ENCODE results near the gene TMUB1. TPM values are rescaled to one million over a fixed set of nuclear protein-coding genes. Genes with fewer than 3 reads are reported as not detected.

Gene TMUB1
- total RNA-seq, 1 experiment from 2014 or later = 45.4 TPM

DNA sequence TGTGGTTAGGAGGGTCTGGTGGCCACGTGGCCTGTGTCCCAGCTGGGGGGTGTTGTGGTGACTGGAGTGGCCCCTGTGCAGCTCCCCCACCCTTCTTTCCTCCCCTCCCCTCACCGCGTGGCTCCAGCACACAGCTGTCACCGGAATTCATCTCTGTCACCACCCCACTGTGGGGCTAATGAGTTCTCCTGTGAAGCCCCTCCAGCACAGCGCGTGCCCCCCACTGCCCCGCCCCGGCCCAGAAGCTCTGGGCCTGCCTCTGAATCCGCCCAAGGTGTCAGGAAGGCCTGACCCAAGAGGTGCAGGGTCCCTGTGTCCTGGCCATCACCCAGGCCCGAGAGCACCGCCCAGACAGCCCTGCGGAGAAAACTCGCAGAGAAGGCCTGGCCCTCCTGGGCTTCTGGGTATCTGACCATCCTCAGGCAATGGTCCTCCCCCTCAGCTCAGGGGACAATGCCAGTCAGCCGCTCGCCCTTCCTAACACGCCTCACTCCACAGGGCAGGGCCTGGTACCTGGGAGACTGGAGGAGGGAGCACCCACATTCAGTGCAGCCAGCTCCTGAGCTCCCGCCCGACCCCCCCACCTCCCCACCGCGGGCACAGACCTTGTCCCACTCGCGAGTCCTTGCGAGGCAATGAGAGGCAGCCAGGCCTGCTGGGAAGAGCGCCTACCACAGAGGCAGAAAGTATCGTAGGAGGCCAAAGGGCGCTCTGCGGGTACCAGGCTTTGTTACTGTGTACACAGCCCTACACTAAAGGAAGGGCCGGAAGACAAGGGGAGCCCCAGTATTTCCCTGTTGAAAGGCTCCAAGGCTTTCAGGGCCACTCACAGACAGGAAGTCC is 46.0 kb upstream of the TMUB1 start:
- Histone ChIP-seq H3K27ac (ENCODE audit: insufficient read length, low read depth, low read length) (no peak overlapping the region), H4K8ac (replicated peaks; ENCODE audit: insufficient read length, low read depth, low read length) (no peak overlapping the region), H2BK120ac (ENCODE audit: low read depth, low read length, poor library complexity, severe bottlenecking) (no peak overlapping the region), H2BK20ac (ENCODE audit: low read depth, low read length, poor library complexity, severe bottlenecking) (no peak overlapping the region), H3K4ac (ENCODE audit: low read depth, low read length) (no peak overlapping the region), H4K5ac (ENCODE audit: insufficient read length, low read depth, low read length) (no peak overlapping the region), H2BK5ac (ENCODE audit: insufficient read length, low read length) (no peak overlapping the region), H3K9me3 (ENCODE audit: control insufficient read depth, low read depth, low read length) (no peaks in the 10 kb centered on the region), H3K79me1 (ENCODE audit: insufficient read depth, low read depth, low read length, poor library complexity, severe bottlenecking) (no peaks in the 10 kb centered on the region), H2BK15ac (ENCODE audit: low read depth, low read length) (no peak overlapping the region), H3K23ac (ENCODE audit: insufficient read length, low read depth, low read length) (no peak overlapping the region), H3K18ac (ENCODE audit: insufficient read length, low read depth, low read length) (no peak overlapping the region), H2AFZ (ENCODE audit: low read length) (no peak overlapping the region), H3K9ac (ENCODE audit: extremely low read depth, insufficient read length, low read length) (no peak overlapping the region), H3T11ph (ENCODE audit: low read length) (no peak overlapping the region), H3K4me1 (ENCODE audit: insufficient read depth, low read length) (peaks cover 3% of the 10 kb centered on the region; the same call in 1 of the 2 replicates), H3K4me2 (ENCODE audit: insufficient read depth, insufficient read length, low read length) (no peak overlapping the region), H3K27me3 (ENCODE audit: insufficient read depth, low read length) (no peaks in the 10 kb centered on the region), H3K23me2 (ENCODE audit: insufficient read length, low read depth, low read length, poor library complexity, severe bottlenecking) (peaks cover 10% of the 10 kb centered on the region), H2AK5ac (ENCODE audit: insufficient read length, low read length) (no peak overlapping the region), H4K20me1 (ENCODE audit: control insufficient read depth, insufficient read depth, insufficient read length) (no peaks in the 10 kb centered on the region), H3K14ac (ENCODE audit: insufficient read depth, low read length) (no peak overlapping the region), H2BK12ac (ENCODE audit: insufficient read length, low read depth, low read length) (no peak overlapping the region), H3K56ac (ENCODE audit: insufficient read length, low read depth, low read length) (no peak overlapping the region), H3K79me2 (ENCODE audit: insufficient read depth, low read length) (no peaks in the 10 kb centered on the region), H4K91ac (ENCODE audit: insufficient read length, low read depth, low read length) (no peak overlapping the region)
- H3K4me3 Mint-ChIP-seq = no peak overlapping the region
- peaks cover 11 to 18% of the 10 kb centered on the region in 2 experiments for H3K4me1 Mint-ChIP-seq
- no CpG with 5 or more reads among the region's 28 CpGs for WGBS (ENCODE audit: extremely low coverage, insufficient read length, low lambda C conversion rate)
- peaks cover 24 to 53% (median 32%) of the 10 kb centered on the region in 3 experiments; a peak in 6 of 7 replicates for H3K36me3 Mint-ChIP-seq (ENCODE audit: insufficient read depth in 1 of 3, low read depth in 3 of 3)
- no peak overlapping the region for H3K27ac Mint-ChIP-seq
- no peaks in the 10 kb centered on the region; a peak in 1 of 5 replicates for H3K9me3 Mint-ChIP-seq
- peaks cover 14% of the 10 kb centered on the region for H3K27me3 Mint-ChIP-seq (ENCODE audit: low read depth)
- TF ChIP-seq, protein P1, sequence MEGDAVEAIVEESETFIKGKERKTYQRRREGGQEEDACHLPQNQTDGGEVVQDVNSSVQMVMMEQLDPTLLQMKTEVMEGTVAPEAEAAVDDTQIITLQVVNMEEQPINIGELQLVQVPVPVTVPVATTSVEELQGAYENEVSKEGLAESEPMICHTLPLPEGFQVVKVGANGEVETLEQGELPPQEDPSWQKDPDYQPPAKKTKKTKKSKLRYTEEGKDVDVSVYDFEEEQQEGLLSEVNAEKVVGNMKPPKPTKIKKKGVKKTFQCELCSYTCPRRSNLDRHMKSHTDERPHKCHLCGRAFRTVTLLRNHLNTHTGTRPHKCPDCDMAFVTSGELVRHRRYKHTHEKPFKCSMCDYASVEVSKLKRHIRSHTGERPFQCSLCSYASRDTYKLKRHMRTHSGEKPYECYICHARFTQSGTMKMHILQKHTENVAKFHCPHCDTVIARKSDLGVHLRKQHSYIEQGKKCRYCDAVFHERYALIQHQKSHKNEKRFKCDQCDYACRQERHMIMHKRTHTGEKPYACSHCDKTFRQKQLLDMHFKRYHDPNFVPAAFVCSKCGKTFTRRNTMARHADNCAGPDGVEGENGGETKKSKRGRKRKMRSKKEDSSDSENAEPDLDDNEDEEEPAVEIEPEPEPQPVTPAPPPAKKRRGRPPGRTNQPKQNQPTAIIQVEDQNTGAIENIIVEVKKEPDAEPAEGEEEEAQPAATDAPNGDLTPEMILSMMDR (conservative IDR thresholded peaks at IDR 0.05) = no peak
- no peak for DNase-seq

Data from H9 (cell line).